SU-DHL-6 (cell line): Measurements from ENCODE around the gene EFNA4.

ENCODE experiments used
- H2AFZ ChIP-seq: fragments of 200-600 bp; sonication (generic); 2 replicates; pipeline ENCODE4 v1.6.1; 2014; ENCODE audit warnings: low read depth, mild to moderate bottlenecking, moderate library complexity, mixed read lengths, antibody characterized with exemption, low read length; ENCODE audit not compliant: severe bottlenecking
- H3F3A ChIP-seq: fragments of 200-600 bp; shearing (Covaris generic); 2 replicates; pipeline ENCODE4 v1.6.0; 2016; ENCODE audit warnings: antibody characterized with exemption, mild to moderate bottlenecking; ENCODE audit not compliant: insufficient read depth
- H3K27ac ChIP-seq: fragments of 200-600 bp; sonication (generic); 2 replicates; pipeline ENCODE4 v1.5.1; 2016; ENCODE audit warnings: low read depth, mild to moderate bottlenecking, low read length, moderate library complexity, mixed read lengths
- H3K27me3 ChIP-seq: fragments of 200-600 bp; sonication (generic), shearing (Covaris generic); 2 replicates; pipeline ENCODE4 v1.6.0; 2014; ENCODE audit warnings: mild to moderate bottlenecking, low read length
- H3K36me3 ChIP-seq: fragments of 200-600 bp; sonication (generic); 2 replicates; pipeline ENCODE4 v1.6.1; 2014; ENCODE audit warnings: mild to moderate bottlenecking, low read length, mixed read lengths
- H3K4me2 ChIP-seq: fragments of 300-600, 200-600 bp; shearing (Covaris generic), sonication (generic); 2 replicates; pipeline ENCODE4 v1.6.0; 2014; ENCODE audit warnings: low read length, low read depth, mild to moderate bottlenecking; ENCODE audit not compliant: poor library complexity, severe bottlenecking
- H3K4me3 ChIP-seq: fragments of 200-600 bp; sonication (generic); 2 replicates; pipeline ENCODE4 v1.5.1; 2014; ENCODE audit warnings: antibody characterized with exemption, low read length, mild to moderate bottlenecking, mixed read lengths; ENCODE audit not compliant: insufficient read depth, poor library complexity, severe bottlenecking
- H3K79me2 ChIP-seq: fragments of 200-600 bp; sonication (generic); 2 replicates; pipeline ENCODE4 v1.6.1; 2014; ENCODE audit warnings: mild to moderate bottlenecking, low read length, moderate library complexity; ENCODE audit not compliant: insufficient read depth
- H3K9ac ChIP-seq: fragments of 200-600 bp; sonication (generic); 2 replicates; pipeline ENCODE4 v1.7.0; 2014; ENCODE audit warnings: mild to moderate bottlenecking, low read length
- H3K9me2 ChIP-seq: fragments of 200-600 bp; sonication (generic); replicated peaks from 2 replicates; pipeline ENCODE4 v1.6.1; 2014; ENCODE audit warnings: low read length; ENCODE audit not compliant: insufficient read depth
- H3K9me3 ChIP-seq: fragments of 200-600 bp; sonication (generic); 2 replicates; pipeline ENCODE4 v1.6.1; 2014; ENCODE audit warnings: low read length, mixed read lengths; ENCODE audit not compliant: insufficient read depth
- H4K20me1 ChIP-seq: fragments of 200-600 bp; sonication (generic); 2 replicates; pipeline ENCODE4 v1.6.1; 2014; ENCODE audit warnings: low read depth, mild to moderate bottlenecking, antibody characterized with exemption, low read length, moderate library complexity, mixed read lengths
- CTCF ChIP-seq: fragments of 200-600 bp; sonication (generic); IDR thresholded peaks from one replicate; pipeline ENCODE4 v1.5.1; 2017; ENCODE audit warnings: antibody characterized with exemption, mild to moderate bottlenecking, low read length, moderate library complexity; ENCODE audit not compliant: insufficient read depth, poor library complexity, severe bottlenecking
- EZH2phosphoT487 ChIP-seq: fragments of 200-600 bp; sonication (generic), shearing (Covaris generic); conservative IDR thresholded peaks from 2 replicates; pipeline ENCODE4 v1.6.1; 2018; ENCODE audit warnings: mild to moderate bottlenecking, antibody characterized with exemption, low read length, moderate library complexity, mixed read lengths

The EFNA4 gene

DNA sequence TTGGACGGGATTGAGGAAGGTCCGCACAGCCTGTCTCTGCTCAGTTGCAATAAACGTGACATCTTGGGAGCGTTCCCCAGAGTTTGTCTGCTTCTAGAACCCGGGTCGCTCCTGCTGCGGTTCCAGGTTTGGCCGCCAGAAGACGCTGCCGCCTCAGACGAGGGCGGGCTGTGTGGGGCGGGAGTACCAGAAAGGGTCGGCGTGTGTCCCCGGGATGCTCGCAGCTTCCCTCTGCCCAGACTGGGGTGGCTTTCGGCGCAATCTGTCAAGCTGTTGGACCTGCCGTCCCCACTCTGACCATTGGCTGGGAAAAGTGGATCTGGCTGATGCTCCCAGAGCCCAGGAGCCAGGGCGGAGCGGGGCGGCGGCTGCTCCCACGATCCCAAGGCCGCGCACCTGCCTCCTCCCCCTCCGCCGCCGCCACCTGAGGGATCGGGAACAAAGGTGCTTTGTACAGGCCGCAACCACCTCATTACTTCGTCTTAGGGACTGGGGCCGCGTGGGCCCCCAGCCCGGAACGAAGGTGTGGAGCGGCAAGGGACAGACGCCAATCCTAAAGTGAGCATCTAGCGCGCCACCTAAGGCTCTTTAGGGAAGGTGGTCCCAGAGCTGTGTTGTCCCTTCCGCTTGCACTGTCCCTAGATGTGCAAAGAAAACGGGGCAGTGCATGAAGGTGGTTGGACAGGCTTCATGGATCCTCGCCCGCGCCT, 683 bp upstream of the EFNA4 start:
- Histone ChIP-seq H3K27ac (no peak overlapping the region), H3F3A (peaks cover 7% of the 10 kb centered on the region; the same call in 1 of the 2 replicates), H2AFZ (peak overlapping the region; percentile 92), H3K9ac (peak overlapping the region; percentile 79), H3K36me3 (no peaks in the 10 kb centered on the region), H3K9me2 (no peaks in the 10 kb centered on the region), H3K79me2 (no peaks in the 10 kb centered on the region), H3K9me3 (no peaks in the 10 kb centered on the region), H3K4me3 (peak overlapping the region; percentile 94), H3K4me2 (peak overlapping the region; percentile 73), H3K27me3 (no peaks in the 10 kb centered on the region), H4K20me1 (no peaks in the 10 kb centered on the region)
- TF ChIP-seq CTCF (peak; percentile 83), EZH2phosphoT487 (no peak)

DNA sequence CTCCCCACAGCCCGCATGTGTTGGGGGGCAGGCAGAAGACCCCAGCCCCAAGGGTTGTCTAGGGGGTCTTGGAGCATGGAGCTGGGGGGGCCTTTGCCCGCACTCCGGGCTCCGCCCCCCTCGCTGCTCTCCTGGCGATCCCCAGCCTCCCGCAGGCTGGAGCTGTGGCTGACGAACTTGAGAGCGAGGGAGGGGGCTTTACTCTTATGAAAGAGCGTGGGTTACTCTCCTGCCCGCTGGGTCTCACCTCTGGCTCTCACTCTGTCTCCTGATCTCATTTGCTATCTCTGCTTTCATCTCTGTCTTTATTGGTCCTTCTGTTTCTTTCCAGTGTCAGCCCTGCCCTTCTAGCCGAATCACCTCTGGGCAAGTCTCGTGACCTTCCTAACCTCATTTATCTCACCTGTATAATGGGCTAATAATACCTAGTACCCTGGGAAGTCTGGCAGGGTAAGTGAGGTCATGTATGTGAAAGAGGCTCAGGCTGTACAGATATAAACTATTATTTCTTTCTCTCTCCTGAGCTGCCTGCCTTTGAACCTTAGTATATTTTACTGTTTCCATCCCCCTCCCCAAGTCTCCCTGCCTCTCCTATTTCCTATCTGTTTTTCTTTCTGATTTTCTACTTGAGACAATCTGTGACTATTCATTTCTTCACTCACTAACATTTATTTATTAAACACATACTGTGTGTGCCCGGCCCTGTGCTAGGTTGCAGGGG, 731 bp downstream of the EFNA4 start:
- H3K79me2 ChIP-seq, result no peaks in the 10 kb centered on the region
- peaks cover 7% of the 10 kb centered on the region; the same call in 1 of the 2 replicates for H3F3A ChIP-seq
- H3K27me3 ChIP-seq, result no peaks in the 10 kb centered on the region
- H2AFZ ChIP-seq, result peak overlapping the region; percentile 92
- H3K9ac ChIP-seq, result peak overlapping the region; percentile 79
- H3K27ac ChIP-seq, result no peak overlapping the region
- no peak for TF ChIP-seq CTCF
- no peak for TF ChIP-seq EZH2phosphoT487
- no peaks in the 10 kb centered on the region for H3K9me2 ChIP-seq
- H3K4me3 ChIP-seq, result peak overlapping the region; percentile 94
- no peaks in the 10 kb centered on the region for H3K36me3 ChIP-seq
- no peaks in the 10 kb centered on the region for H4K20me1 ChIP-seq
- no peaks in the 10 kb centered on the region for H3K9me3 ChIP-seq
- H3K4me2 ChIP-seq, result peak overlapping the region; percentile 73

GRCh38 chr1:155064832-155065429, 1.4 kb downstream of the EFNA4 start:
- no peaks in the 10 kb centered on the region for H3K9me3 ChIP-seq
- H3K4me3 ChIP-seq, result no peak overlapping the region
- H4K20me1 ChIP-seq, result no peaks in the 10 kb centered on the region
- H3K79me2 ChIP-seq, result no peaks in the 10 kb centered on the region
- H3F3A ChIP-seq, result peaks cover 7% of the 10 kb centered on the region; the same call in 1 of the 2 replicates
- H3K4me2 ChIP-seq, result peak overlapping the region; percentile 73
- no peaks in the 10 kb centered on the region for H3K27me3 ChIP-seq
- H3K36me3 ChIP-seq, result no peaks in the 10 kb centered on the region
- TF ChIP-seq EZH2phosphoT487 (no peak), CTCF (no peak)
- peak overlapping the region; percentile 79; the same call in 1 of the 2 replicates for H3K9ac ChIP-seq
- H3K27ac ChIP-seq, result no peak overlapping the region
- no peaks in the 10 kb centered on the region for H3K9me2 ChIP-seq
- no peak overlapping the region for H2AFZ ChIP-seq
